ENCODE data around the gene FCF1.

The FCF1 gene

GRCh38 chr14:74685921-74686678 is 26.8 kb upstream of the FCF1 start:
- TF ChIP-seq CTCF (IDR thresholded peaks at IDR 0.05) = no peak

GRCh38 chr14:74691456-74691855 is 21.5 kb upstream of the FCF1 start:
- TF ChIP-seq CTCF (IDR thresholded peaks at IDR 0.05) = no peak

- TF ChIP-seq CTCF (IDR thresholded peaks at IDR 0.05) = no peak
Measured at GRCh38 chr14:74693191-74693590, 19.8 kb upstream of the FCF1 start.

- no peak for TF ChIP-seq CTCF (IDR thresholded peaks at IDR 0.05)
Measured at GRCh38 chr14:74695406-74695805, 17.5 kb upstream of the FCF1 start.

- no peak for TF ChIP-seq CTCF (IDR thresholded peaks at IDR 0.05)
Measured at GRCh38 chr14:74697011-74697410, 15.9 kb upstream of the FCF1 start.

GRCh38 chr14:74697543-74697942 is 15.4 kb upstream of the FCF1 start:
- TF ChIP-seq CTCF (IDR thresholded peaks at IDR 0.05) = no peak

- TF ChIP-seq CTCF (IDR thresholded peaks at IDR 0.05) = no peak
Measured at GRCh38 chr14:74697976-74698375, 15.0 kb upstream of the FCF1 start.

- TF ChIP-seq CTCF (IDR thresholded peaks at IDR 0.05) = no peak
Measured at GRCh38 chr14:74698465-74698864, 14.5 kb upstream of the FCF1 start.
